Subcutaneous abdominal adipose tissue (tissue), 5 donors: Measurements from ENCODE around the gene SZRD1.

Source experiments
- H3K27ac ChIP-seq: one replicate; pipeline ENCODE4 v1.7.0; 2013; ENCODE audit warnings: low read depth, mild to moderate bottlenecking, inconsistent platforms, low read length, moderate library complexity
- H3K27me3 ChIP-seq, 5 donors: one replicate each; pipeline ENCODE4 v1.7.0; 2013; ENCODE audit warnings: low read length in 5 of 5, inconsistent platforms in 1 of 5; ENCODE audit not compliant: control insufficient read depth in 5 of 5, insufficient read depth in 4 of 5
- H3K36me3 ChIP-seq, 5 donors: one replicate each; pipeline ENCODE4 v1.7.0; 2013; ENCODE audit warnings: low read length in 5 of 5; ENCODE audit not compliant: control insufficient read depth in 5 of 5, insufficient read depth in 5 of 5
- H3K4me1 ChIP-seq, 5 donors: one replicate each; pipeline ENCODE4 v1.7.0; 2013; ENCODE audit warnings: low read length in 5 of 5, mild to moderate bottlenecking in 3 of 5, moderate library complexity in 1 of 5; ENCODE audit not compliant: control insufficient read depth in 5 of 5, insufficient read depth in 5 of 5
- H3K4me3 ChIP-seq, 5 donors: one replicate each; pipeline ENCODE4 v1.7.0; 2013; ENCODE audit warnings: low read length in 5 of 5, low read depth in 1 of 5
- H3K9ac ChIP-seq, 5 donors: one replicate each; pipeline ENCODE4 v1.7.0; 2013; ENCODE audit warnings: low read length in 5 of 5, mild to moderate bottlenecking in 4 of 5, moderate library complexity in 3 of 5
- H3K9me3 ChIP-seq, 5 donors: one replicate each; pipeline ENCODE4 v1.7.0; 2013; ENCODE audit warnings: low read length in 5 of 5; ENCODE audit not compliant: control insufficient read depth in 5 of 5
- donor health status: healthy.
- donor health status: healthy.
- donor health status: healthy.
- donor health status: healthy.
- donor health status: healthy.

SZRD1 gene

DNA sequence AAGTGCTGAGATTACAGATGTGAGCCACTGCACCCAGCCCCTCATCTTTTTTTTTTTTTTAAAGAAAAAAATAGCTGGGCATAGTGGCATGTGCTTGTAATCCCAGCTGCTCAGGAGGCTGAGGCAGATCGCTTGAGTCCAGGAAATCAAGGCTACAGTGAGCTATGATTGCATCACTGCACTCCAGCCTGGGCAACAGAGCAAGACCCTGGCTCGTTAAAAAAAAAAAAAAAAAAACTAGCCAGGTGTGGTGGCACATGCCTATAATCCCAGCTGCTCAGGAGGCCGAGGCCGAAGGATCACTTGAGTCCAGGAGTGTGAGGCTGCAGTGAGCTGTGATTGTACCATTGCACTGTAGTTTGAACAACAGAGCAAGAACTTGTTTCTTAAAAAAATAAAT, 13.8 kb downstream of the SZRD1 start:
- Histone ChIP-seq H3K4me3 (no peak overlapping the region), H3K4me1 (peaks cover 4 to 27% (median 22%) of the 10 kb centered on the region in 5 donors), H3K27ac (no peak overlapping the region)

DNA sequence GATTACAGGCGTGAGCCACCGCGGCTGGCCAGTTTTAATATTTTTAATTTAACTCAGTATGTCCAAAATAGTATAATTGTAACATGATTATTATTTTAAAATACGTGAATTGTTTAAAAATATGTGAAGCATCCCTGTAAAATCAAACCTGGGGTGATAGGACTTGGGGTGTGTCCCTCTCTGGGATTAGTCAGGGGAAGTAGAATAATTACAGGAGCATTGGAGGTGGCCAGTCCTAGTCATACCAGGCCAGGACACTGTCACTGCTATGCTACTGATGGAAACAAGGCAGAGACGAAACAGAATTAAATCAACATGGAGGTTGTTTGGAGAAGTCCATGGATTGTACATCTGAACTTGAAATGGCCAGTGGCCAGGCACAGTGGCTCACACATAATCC, 16.8 kb downstream of the SZRD1 start:
- no peaks in the 10 kb centered on the region for H3K27me3 ChIP-seq
- no peaks in the 10 kb centered on the region for H3K36me3 ChIP-seq
- H3K27ac ChIP-seq = no peak overlapping the region
- H3K9ac ChIP-seq = no peak overlapping the region
- peaks cover 3 to 27% (median 24%) of the 10 kb centered on the region in 5 donors for H3K4me1 ChIP-seq
- no peaks in the 10 kb centered on the region for H3K9me3 ChIP-seq
- H3K4me3 ChIP-seq = no peak overlapping the region

More for the DNA sequence above, 13.8 kb downstream of the SZRD1 start:
- Histone ChIP-seq H3K36me3 (no peaks in the 10 kb centered on the region), H3K9ac (no peak overlapping the region), H3K27me3 (no peaks in the 10 kb centered on the region), H3K9me3 (no peaks in the 10 kb centered on the region)

DNA sequence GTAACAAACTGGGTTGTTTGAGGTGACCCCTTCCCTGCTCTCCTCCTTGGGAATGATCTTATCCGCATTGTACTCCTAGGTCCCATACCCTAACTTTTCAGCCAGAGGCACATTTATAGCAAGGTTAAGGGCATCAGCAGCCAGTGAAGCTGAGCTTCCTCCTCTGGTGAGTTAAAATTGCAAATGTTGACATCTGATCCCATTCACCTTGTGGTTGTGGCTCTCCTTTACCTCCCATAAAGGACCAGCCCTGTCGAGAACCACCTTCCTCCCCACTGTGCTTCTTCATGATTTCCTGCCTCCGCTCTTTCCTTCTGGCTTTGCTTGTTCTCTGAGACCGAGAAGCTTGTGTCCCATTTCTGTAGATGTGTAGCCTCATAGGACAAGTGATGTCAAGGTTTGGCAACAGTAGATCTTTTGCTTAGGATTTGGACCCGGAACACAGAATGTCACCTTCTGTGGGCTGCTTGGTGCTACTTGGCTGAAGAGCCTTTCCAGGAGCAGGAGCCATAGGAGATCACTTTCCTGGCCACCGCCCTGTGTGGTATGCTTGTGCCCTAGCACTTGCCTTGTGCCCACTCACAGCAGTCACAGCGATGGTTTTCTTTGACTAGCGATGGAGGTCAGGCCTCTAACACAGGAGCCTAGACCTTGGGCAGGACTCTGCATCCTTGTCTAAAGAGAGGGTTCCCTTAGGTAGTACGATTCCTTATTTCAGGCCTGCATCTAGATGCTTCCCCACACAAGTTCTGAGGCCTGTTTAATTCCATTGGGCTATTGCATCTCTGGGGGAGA, 18.8 kb downstream of the SZRD1 start:
- Histone ChIP-seq H3K27me3 (no peaks in the 10 kb centered on the region), H3K27ac (peak overlapping the region; percentile 59), H3K4me3 (no peak overlapping the region), H3K36me3 (no peaks in the 10 kb centered on the region), H3K4me1 (peaks cover 3 to 30% (median 24%) of the 10 kb centered on the region in 5 donors), H3K9me3 (no peaks in the 10 kb centered on the region), H3K9ac (no peak overlapping the region)

DNA sequence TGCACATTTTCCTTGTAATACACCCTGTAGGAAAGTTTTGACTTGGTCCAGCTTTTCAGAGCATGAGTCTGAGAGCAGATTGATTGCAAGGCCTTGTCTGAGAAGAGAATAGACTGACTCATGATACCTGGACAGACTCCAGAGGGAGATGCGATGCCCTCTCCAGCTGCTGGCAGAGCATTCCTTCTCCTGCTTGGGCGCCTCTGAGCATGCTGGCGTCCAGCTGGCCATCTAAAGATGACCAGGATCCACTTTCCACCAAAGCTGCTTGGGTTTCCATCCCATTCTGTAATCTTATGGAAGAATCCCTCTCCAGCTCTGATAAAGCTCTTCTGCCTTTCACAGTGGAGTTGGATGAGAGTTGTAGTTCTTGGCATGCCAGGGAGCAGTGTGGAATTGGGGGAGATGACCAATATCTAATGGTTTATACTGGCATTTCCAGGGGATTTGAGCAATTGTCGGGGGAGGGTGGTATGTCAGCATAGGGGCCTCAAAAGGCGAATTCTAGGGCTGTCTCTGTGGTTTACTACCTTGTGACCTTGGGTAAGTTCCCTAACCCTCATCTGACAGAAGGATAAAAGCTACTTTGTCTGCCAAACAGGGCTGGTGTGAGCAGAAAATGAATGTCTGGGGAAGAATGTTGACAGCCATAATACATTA, 19.5 kb downstream of the SZRD1 start:
- H3K9ac ChIP-seq = peak overlapping the region in 2 of 5 donors; percentile 56 to 73
- no peaks in the 10 kb centered on the region for H3K27me3 ChIP-seq
- H3K9me3 ChIP-seq = no peaks in the 10 kb centered on the region
- H3K27ac ChIP-seq = peak overlapping the region; percentile 59
- H3K4me1 ChIP-seq = peaks cover 3 to 37% (median 30%) of the 10 kb centered on the region in 5 donors
- H3K36me3 ChIP-seq = no peaks in the 10 kb centered on the region
- H3K4me3 ChIP-seq = peak overlapping the region in 2 of 5 donors; percentile 49 to 70

DNA sequence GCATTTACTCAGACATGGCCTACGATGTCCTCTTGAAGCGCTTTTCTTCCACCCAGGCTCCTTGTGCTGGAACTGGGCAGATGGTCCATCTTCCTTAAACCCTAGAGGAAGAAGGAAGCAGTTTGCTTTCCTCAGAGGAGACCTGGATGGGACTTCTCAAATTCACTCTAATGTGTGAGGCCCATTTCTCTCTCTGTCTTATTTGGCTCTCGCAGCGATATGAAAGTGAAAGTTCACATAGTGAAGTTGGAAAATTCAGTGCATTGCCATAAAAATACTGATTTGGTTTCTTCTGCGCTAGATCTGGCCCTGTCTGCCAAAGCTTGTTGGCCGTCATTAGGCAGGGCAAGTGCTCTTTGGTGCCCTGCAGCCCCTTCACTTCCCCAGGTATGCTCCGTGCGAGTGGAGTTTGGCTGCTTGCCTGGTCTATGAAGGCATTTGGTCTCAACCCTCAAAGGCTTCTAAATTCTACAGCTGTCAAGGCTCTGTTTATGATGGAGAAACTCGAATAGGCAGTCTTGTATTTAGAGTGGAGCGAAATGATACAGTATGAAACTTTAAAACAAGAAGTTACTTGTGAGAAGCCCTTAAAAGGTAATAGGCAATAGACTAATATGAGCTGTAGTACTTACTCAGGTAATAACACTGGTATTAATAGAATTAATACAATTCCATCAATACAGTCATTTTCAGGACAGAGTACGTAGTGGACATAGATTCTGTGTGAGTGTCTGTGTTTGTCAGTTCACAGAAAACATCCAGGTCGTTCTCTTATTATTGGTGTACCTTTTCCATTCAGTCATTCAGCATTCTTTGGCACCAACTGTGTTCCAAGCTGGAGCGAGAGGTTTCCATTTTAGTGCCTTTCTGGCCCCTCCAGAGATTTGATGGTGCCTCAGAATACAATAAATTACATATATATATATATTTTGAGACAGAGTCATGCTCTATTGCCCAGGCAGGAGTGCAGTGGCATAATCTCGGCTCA, 20.5 kb downstream of the SZRD1 start:
- no peaks in the 10 kb centered on the region for H3K36me3 ChIP-seq
- H3K4me3 ChIP-seq = peak overlapping the region; percentile 49 to 70 (median 55)
- H3K27me3 ChIP-seq = no peaks in the 10 kb centered on the region
- peak overlapping the region in 3 of 5 donors; percentile 49 to 73 (median 56) for H3K9ac ChIP-seq
- peak overlapping the region; percentile 59 for H3K27ac ChIP-seq
- H3K4me1 ChIP-seq = peaks cover 6 to 46% (median 39%) of the 10 kb centered on the region in 5 donors
- no peaks in the 10 kb centered on the region for H3K9me3 ChIP-seq

DNA sequence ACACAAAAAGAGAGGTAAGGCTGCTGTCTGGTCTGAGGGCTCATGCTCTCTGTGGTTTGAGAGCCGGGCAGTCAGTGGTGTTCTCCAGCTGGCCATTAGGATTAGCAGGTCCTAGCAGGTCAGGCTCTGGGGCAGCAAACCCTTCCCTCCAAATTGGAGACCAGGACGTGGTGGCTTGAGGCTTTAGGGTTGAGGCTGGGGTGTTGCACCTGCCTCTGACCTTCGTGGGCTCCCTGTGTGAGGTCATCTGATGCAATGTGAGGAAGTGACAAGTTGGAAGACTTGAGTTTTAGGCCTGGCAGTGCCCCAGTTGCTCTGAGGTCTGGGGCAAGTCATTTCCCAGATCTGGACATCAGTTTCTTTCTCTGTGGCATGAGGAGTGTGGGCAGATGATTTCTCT, 24.4 kb downstream of the SZRD1 start:
- H3K9me3 ChIP-seq = no peaks in the 10 kb centered on the region
- H3K4me1 ChIP-seq = peaks cover 3 to 45% (median 39%) of the 10 kb centered on the region in 5 donors
- H3K4me3 ChIP-seq = no peak overlapping the region
- H3K27me3 ChIP-seq = no peaks in the 10 kb centered on the region
- peaks cover 0 to 33% (median 26%) of the 10 kb centered on the region in 5 donors for H3K36me3 ChIP-seq
- H3K27ac ChIP-seq = no peak overlapping the region
- H3K9ac ChIP-seq = no peak overlapping the region

DNA sequence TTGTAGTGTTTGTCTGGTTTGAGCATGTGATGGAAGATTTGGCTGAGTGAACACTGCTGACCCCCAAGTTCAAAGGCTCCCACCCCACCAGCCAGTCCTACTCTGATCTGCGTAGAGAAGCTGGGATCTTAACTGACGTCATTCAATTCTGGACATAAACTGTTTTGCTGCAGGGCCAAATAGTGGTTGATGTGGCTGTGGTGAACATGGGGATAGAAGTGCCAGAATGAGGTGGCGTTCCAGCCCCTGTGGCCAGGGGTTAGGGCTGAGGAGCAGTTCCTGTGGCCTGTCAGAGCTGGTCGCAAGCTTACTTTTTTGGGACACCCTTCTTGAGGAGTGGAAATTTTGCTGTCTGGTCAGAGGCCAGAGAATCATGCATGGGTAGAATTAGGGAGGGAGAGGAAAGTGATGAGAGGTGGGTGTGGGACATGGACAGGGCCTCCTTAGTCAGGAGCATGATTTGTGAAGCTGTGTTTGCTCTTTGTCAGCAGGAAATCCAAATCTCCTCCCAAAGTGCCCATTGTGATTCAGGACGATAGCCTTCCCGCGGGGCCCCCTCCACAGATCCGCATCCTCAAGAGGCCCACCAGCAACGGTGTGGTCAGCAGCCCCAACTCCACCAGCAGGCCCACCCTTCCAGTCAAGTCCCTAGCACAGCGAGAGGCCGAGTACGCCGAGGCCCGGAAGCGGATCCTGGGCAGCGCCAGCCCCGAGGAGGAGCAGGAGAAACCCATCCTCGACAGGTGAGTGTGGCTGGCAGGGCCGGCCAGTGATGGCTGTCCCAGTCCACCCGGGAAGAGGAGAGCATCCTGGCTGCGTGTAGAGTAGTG, 25.9 kb downstream of the SZRD1 start:
- Histone ChIP-seq H3K36me3 (peaks cover 0 to 47% (median 33%) of the 10 kb centered on the region in 5 donors), H3K27ac (no peak overlapping the region), H3K27me3 (no peaks in the 10 kb centered on the region), H3K9me3 (no peaks in the 10 kb centered on the region), H3K4me1 (peaks cover 7 to 39% (median 31%) of the 10 kb centered on the region in 5 donors), H3K9ac (no peak overlapping the region), H3K4me3 (no peak overlapping the region)

DNA sequence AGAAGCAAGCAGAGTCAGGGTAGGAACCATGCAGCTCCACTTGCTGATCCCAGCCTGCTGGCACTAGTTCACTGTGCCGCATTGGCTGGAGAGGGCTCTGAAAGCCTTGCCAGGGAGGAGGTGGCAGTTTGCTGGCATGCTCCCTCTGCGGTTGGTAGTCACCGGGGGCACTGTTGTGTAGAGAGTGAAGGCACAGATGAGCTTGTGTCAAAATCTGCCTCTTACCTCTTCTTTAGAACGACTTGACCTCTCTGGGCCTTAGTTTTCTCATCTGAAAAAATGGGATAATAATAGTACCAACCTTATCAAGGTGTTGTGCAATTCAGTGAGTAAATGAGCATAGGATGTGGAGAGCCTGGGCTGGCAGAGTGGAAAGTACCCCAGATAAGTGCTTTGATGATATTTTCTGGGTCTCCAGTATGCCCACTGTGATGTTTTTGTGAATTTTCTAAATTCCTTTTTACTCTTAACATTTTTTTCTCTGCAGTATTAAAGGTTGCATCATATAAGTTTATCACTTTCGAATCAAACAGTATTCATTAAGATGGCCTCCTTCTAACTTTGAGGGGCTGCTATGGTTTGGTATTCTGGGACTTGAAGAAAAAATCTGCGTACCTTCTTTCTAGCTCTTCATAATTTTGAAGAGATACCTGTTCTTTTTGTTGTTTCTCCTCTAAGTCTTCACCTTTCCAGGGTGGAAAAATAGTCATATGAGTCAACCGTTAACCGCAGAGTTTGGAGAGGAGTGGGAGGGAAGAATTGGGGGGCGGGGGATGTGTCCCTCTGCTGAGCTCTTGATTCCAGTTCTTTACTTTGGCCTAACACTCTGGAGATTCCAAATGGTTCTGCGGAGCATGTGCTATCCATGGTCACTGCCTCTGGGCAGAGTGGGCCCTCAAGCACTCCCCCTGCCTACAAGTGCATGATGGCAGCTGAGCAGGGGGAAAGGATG, 26.8 kb downstream of the SZRD1 start:
- Histone ChIP-seq H3K4me3 (no peak overlapping the region), H3K36me3 (peaks cover 0 to 55% (median 38%) of the 10 kb centered on the region in 5 donors), H3K4me1 (peaks cover 7 to 39% (median 31%) of the 10 kb centered on the region in 5 donors), H3K9ac (no peak overlapping the region), H3K9me3 (no peaks in the 10 kb centered on the region), H3K27ac (no peak overlapping the region), H3K27me3 (no peaks in the 10 kb centered on the region)
